ENCODE measurements around the gene FRMD6. TPM values are rescaled to one million over a fixed set of nuclear protein-coding genes. Genes with fewer than 3 reads are reported as not detected.

The FRMD6 gene
- total and polyA plus RNA-seq, 2 experiments from 2014 or later: 5.4 to 18.7 TPM

GRCh38 chr14:51602310-51602709 is 49.4 kb upstream of the FRMD6 start:
- no peaks in the 10 kb centered on the region for H3K9me3 Mint-ChIP-seq
- DNase-seq (ENCODE audit: low spot score): no peak
- ATAC-seq: no peak
- peaks cover 16% of the 10 kb centered on the region for H3K4me1 ChIP-seq (ENCODE audit: insufficient read depth)
- no peaks in the 10 kb centered on the region for H3K79me2 ChIP-seq (replicated peaks; ENCODE audit: insufficient read depth)
- H4K20me1 ChIP-seq (replicated peaks; ENCODE audit: insufficient read depth): no peaks in the 10 kb centered on the region
- H3K36me3 Mint-ChIP-seq (ENCODE audit: low read depth): no peaks in the 10 kb centered on the region
- peaks cover 21% of the 10 kb centered on the region; the same call in 2 of the 3 replicates for H3K4me1 Mint-ChIP-seq
- no peak overlapping the region for H3K4me3 Mint-ChIP-seq
- TF ChIP-seq ZNF331 (CRISPR knock-in tag; IDR thresholded peaks at IDR 0.05; ENCODE audit: low read depth): no peak
- TF ChIP-seq CREB1 (CRISPR knock-in tag; IDR thresholded peaks at IDR 0.05; ENCODE audit: low read depth): no peak
- TF ChIP-seq POLR2AphosphoS5 (IDR thresholded peaks at IDR 0.05; ENCODE audit: low read depth): no peak
- no peak for TF ChIP-seq EZH2phosphoT487 (IDR thresholded peaks at IDR 0.05; ENCODE audit: unreplicated experiment)
- no peak for TF ChIP-seq REST (IDR thresholded peaks at IDR 0.05; ENCODE audit: unreplicated experiment)
- no peak for TF ChIP-seq ZNF114 (CRISPR knock-in tag; IDR thresholded peaks at IDR 0.05)
- TF ChIP-seq ZNF462 (CRISPR knock-in tag; IDR thresholded peaks at IDR 0.05): no peak
- H3K27me3 ChIP-seq (ENCODE audit: insufficient read depth): no peaks in the 10 kb centered on the region
- no peaks in the 10 kb centered on the region for H3F3A ChIP-seq (replicated peaks; ENCODE audit: low read depth)
- H3K4me2 ChIP-seq: no peak overlapping the region
- H3K4me3 ChIP-seq: no peak overlapping the region
- H3K27ac ChIP-seq (ENCODE audit: low read depth): no peak overlapping the region
- peaks cover under 1% of the 10 kb centered on the region for H3K27me3 Mint-ChIP-seq (ENCODE audit: insufficient read depth, low read depth, poor library complexity)
- no peaks in the 10 kb centered on the region for H3K36me3 ChIP-seq (ENCODE audit: insufficient read depth)
- no peak overlapping the region for H3K27ac Mint-ChIP-seq
- peaks cover 15% of the 10 kb centered on the region for H3K9me2 ChIP-seq (ENCODE audit: insufficient read depth)
- H2AFZ ChIP-seq: no peak overlapping the region
